OCI-LY3 (cell line): ENCODE results near the gene NHEJ1.

ENCODE experiments used
- H2AFZ ChIP-seq: fragments of 200-600, 300-600 bp; shearing (Covaris generic); 2 replicates; pipeline ENCODE4 v1.6.0; 2014; ENCODE audit warnings: antibody characterized with exemption, low read depth, low read length
- H3K27ac ChIP-seq: fragments of 200-600, 300-600 bp; sonication (generic); 2 replicates; pipeline ENCODE4 v1.5.1; 2014; ENCODE audit warnings: mild to moderate bottlenecking, low read length, moderate library complexity, mixed read lengths
- H3K27me3 ChIP-seq: fragments of 200-600, 300-600 bp; sonication (generic); 2 replicates; pipeline ENCODE4 v1.6.1; 2014; ENCODE audit warnings: low read depth, low read length, mixed read lengths
- H3K36me3 ChIP-seq: fragments of 200-600, 300-600 bp; sonication (generic); replicated peaks from 2 replicates; pipeline ENCODE3; 2014; ENCODE audit warnings: low read depth, low read length, mixed read lengths
- H3K4me1 ChIP-seq: fragments of 300-600, 200-600 bp; sonication (generic); 2 replicates; pipeline ENCODE4 v1.6.1; 2014; ENCODE audit warnings: low read length, mixed read lengths
- H3K4me2 ChIP-seq: fragments of 200-600, 300-600 bp; sonication (generic); 2 replicates; pipeline ENCODE4 v1.6.1; 2014; ENCODE audit warnings: low read length, mixed read lengths
- H3K4me3 ChIP-seq: fragments of 300-600, 200-600 bp; sonication (generic); 2 replicates; pipeline ENCODE4 v1.5.1; 2014; ENCODE audit warnings: antibody characterized with exemption, mild to moderate bottlenecking, low read length, moderate library complexity
- H3K79me2 ChIP-seq: fragments of 300-600, 200-600 bp; shearing (Covaris generic); 2 replicates; pipeline ENCODE4 v1.6.1; 2014; ENCODE audit warnings: mild to moderate bottlenecking, low read length, mixed read lengths
- H3K9ac ChIP-seq: fragments of 300-600, 200-600 bp; shearing (Covaris generic); 2 replicates; pipeline ENCODE4 v1.6.0; 2014; ENCODE audit warnings: mild to moderate bottlenecking, low read length, moderate library complexity
- H3K9me3 ChIP-seq: fragments of 200-600, 300-600 bp; shearing (Covaris generic); 2 replicates; pipeline ENCODE4 v1.6.1; 2014; ENCODE audit warnings: low read length, mixed read lengths; ENCODE audit not compliant: insufficient read depth
- H4K20me1 ChIP-seq: fragments of 200-600, 300-600 bp; sonication (generic); 2 replicates; pipeline ENCODE4 v1.6.1; 2016; ENCODE audit warnings: low read length, mixed read lengths; ENCODE audit not compliant: insufficient read depth
- EZH2phosphoT487 ChIP-seq: fragments of 200-600 bp; shearing (Covaris generic); IDR thresholded peaks from 2 replicates; pipeline ENCODE4 v1.6.1; 2018; ENCODE audit warnings: antibody characterized with exemption, mixed run types, low read depth
- TF ChIP-seq, protein P1 (sequence below): fragments of 200-600, 300-600 bp; sonication (generic); IDR thresholded peaks from 2 replicates; pipeline ENCODE4 v1.5.1; 2014; ENCODE audit warnings: antibody characterized with exemption, low read length, low read depth

Gene NHEJ1

DNA sequence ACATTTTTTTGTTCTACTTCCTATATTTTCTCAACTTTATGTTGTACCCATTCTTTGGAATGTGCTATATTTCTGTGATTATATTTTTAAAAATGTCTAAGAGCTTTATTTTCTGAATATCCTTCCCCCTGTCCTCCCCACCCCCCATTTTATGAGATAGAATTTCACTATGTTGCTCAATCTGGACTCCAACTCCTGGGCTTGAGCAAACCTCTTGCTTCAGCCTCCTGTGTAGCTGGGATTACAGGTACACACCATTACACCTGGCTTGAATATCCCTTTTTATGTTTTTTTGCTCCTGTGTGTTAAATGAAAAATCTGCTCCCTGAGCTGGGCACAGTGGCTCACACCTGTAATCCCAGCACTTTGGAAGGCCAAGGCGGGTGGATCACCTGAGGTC is 36.8 kb upstream of the NHEJ1 start:
- Histone ChIP-seq H3K9me3 (no peaks in the 10 kb centered on the region), H3K36me3 (no peaks in the 10 kb centered on the region), H3K4me3 (no peak overlapping the region), H3K4me2 (no peak overlapping the region), H4K20me1 (no peaks in the 10 kb centered on the region), H3K27me3 (no peaks in the 10 kb centered on the region), H3K4me1 (no peaks in the 10 kb centered on the region), H3K79me2 (no peaks in the 10 kb centered on the region), H3K27ac (no peak overlapping the region), H3K9ac (no peak overlapping the region), H2AFZ (no peak overlapping the region)
- TF ChIP-seq, protein P1, sequence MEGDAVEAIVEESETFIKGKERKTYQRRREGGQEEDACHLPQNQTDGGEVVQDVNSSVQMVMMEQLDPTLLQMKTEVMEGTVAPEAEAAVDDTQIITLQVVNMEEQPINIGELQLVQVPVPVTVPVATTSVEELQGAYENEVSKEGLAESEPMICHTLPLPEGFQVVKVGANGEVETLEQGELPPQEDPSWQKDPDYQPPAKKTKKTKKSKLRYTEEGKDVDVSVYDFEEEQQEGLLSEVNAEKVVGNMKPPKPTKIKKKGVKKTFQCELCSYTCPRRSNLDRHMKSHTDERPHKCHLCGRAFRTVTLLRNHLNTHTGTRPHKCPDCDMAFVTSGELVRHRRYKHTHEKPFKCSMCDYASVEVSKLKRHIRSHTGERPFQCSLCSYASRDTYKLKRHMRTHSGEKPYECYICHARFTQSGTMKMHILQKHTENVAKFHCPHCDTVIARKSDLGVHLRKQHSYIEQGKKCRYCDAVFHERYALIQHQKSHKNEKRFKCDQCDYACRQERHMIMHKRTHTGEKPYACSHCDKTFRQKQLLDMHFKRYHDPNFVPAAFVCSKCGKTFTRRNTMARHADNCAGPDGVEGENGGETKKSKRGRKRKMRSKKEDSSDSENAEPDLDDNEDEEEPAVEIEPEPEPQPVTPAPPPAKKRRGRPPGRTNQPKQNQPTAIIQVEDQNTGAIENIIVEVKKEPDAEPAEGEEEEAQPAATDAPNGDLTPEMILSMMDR = no peak
- TF ChIP-seq EZH2phosphoT487 = no peak

DNA sequence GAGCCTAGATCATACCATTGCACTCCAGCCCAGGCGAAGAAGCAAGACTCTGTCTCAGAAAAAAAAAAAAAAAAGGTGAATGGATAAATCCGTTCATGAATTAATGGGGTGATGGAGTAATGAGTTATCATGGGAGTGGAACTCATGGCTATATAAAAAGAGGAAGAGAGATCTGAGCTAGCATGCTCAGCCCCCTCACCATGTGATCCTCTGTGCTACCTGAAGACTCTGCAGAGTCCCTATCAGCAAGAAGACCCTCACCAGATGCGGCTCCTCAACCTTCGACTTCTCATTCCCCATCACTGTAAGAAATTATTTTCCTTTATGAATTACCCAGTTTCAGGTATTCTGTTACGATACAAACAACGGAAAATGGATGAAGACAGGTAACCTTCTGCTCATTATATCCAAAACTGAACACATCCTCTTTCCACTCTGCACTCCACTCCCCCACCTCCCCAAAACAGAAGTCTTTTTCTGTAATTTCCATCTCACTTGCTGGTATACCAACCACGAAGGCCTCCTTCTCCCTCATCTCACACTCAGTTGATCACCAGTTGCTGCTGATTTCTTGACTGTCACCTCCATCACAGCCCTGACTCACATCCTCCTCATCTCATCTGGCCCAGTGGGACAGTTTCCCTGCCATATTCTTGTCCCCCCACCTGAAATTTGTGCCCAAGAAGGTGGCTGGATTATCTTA is 26.3 kb upstream of the NHEJ1 start:
- H4K20me1 ChIP-seq = no peaks in the 10 kb centered on the region
- H3K27ac ChIP-seq = peak overlapping the region; percentile 40
- peak overlapping the region; percentile 39; the same call in 1 of the 2 replicates for H2AFZ ChIP-seq
- H3K4me2 ChIP-seq = peak overlapping the region; percentile 35
- H3K79me2 ChIP-seq = no peaks in the 10 kb centered on the region
- H3K36me3 ChIP-seq = peaks cover 7% of the 10 kb centered on the region
- no peaks in the 10 kb centered on the region for H3K27me3 ChIP-seq
- H3K9me3 ChIP-seq = no peaks in the 10 kb centered on the region
- TF ChIP-seq EZH2phosphoT487 = no peak
- TF ChIP-seq, protein P1 = no peak
- peaks cover 11% of the 10 kb centered on the region for H3K4me1 ChIP-seq
- no peak overlapping the region for H3K9ac ChIP-seq
- H3K4me3 ChIP-seq = no peak overlapping the region

DNA sequence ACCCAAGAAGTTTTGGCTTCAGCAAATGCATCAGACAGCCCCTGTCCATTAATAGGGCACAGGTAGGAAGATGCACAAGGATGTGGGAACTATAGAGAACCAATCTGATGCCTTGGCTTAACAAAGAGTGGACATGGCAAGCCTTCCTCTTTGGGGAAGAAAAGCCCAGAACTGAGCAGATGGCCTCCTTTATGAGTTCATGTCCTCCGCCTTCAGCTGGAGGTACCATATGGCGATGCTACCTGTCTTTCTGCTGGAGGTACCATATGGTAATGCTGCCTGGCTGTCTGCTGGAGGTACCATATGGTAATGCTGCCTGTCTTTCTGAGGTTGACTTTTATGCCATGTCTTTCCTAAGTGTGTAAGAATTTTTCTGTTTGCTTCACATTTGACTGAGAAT is 23.5 kb upstream of the NHEJ1 start:
- no peak overlapping the region for H2AFZ ChIP-seq
- no peaks in the 10 kb centered on the region for H3K9me3 ChIP-seq
- peaks cover 7% of the 10 kb centered on the region for H3K36me3 ChIP-seq
- H3K4me1 ChIP-seq = peaks cover 15% of the 10 kb centered on the region
- TF ChIP-seq, protein P1 = no peak
- TF ChIP-seq EZH2phosphoT487 = no peak
- no peak overlapping the region for H3K4me3 ChIP-seq
- H3K4me2 ChIP-seq = no peak overlapping the region
- peaks cover 2% of the 10 kb centered on the region for H3K79me2 ChIP-seq
- no peak overlapping the region for H3K27ac ChIP-seq
- H3K27me3 ChIP-seq = no peaks in the 10 kb centered on the region
- no peak overlapping the region for H3K9ac ChIP-seq
- no peaks in the 10 kb centered on the region for H4K20me1 ChIP-seq

DNA sequence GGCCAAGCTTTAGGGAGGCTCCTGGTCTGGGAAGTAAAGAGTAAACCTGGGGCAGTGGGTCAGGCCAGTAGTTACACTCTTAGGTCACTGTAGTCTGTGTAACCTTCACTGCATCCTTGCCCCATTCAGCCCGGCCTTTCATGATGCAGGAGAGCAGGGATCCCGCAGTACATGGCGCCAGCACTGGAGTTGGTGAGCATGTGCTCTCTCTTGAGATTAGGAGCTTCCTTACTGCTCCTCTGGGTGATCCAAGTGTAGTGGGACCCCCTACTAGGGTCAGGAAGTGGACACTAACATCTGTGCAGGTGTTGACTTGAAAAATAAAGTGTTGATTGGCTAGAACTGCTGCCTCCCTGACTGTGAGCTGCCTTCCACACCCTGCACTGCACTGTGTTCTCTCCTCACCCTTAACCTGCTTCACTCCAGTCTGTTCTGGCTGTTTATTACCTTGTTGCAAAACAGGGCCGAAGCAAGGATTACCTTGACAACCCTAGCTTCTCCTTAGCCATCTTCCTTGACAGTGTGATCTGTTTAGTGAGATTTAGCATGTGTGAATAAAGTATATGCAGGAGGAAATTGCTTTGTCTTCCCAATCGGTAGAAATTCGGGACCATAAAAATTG is 22.6 kb upstream of the NHEJ1 start:
- H3K4me2 ChIP-seq = no peak overlapping the region
- H3K36me3 ChIP-seq = peaks cover 7% of the 10 kb centered on the region

More for the DNA sequence above, 22.6 kb upstream of the NHEJ1 start:
- Histone ChIP-seq H4K20me1 (no peaks in the 10 kb centered on the region), H3K9ac (no peak overlapping the region), H2AFZ (no peak overlapping the region), H3K4me1 (peaks cover 19% of the 10 kb centered on the region), H3K4me3 (no peak overlapping the region), H3K79me2 (peaks cover 8% of the 10 kb centered on the region), H3K27me3 (no peaks in the 10 kb centered on the region), H3K27ac (no peak overlapping the region), H3K9me3 (no peaks in the 10 kb centered on the region)
- TF ChIP-seq, protein P1 = no peak
- no peak for TF ChIP-seq EZH2phosphoT487
